GM18909 (cell line): ENCODE measurements around the gene DBP.

Experiments used
- ATAC-seq: cut with Tn5 transposase; IDR thresholded peaks from one replicate; pipeline ENCODE4 v1.9.1; 2021; ENCODE audit warnings: mild to moderate bottlenecking; ENCODE audit not compliant: unreplicated experiment, poor library complexity

Gene DBP

DNA sequence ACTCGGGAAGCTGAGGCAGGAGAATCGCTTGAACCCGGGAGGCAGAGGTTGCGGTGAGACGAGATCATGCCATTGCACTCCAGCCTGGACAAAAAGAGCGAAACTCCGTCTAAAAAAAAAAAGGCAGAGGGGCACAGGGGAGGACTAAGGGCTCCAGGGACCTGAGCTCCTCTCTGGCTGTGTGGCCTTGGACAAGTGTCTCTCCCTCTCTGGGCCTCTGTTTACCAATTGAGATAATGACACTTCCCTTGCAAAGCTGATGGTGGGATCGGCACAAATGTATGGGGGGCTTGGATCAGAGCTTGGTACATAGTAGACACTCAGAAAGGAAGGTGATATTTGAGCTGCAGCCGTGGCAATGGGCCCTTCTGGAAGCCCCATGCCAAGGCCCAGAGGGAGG is 42.0 kb downstream of the DBP start:
- ATAC-seq: no peak

DNA sequence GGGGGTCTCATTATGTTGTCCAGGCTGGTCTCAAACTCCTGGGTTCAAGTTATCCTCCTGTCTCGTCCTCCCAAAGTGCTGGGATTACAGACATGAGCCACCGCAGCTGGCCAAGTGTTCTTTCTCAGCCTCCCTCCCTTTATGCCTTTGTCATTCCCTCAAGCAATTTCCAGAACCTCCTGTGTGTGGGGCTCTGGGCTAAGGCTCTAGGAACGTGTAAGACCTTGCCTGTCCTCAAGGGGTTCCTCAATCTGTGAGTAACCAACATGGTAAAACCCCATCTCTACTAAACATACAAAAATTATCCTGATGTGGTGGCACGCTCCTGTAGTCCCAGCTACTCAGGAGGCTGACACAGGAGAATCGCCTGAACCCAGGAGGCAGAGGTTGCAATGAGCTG is 46.2 kb downstream of the DBP start:
- ATAC-seq: no peak

- no peak for ATAC-seq
These were observed 48.3 kb downstream of the DBP start for GRCh38 chr19:48588670-48589401.

- no peak for ATAC-seq
These were observed 49.8 kb downstream of the DBP start for GRCh38 chr19:48587387-48587786.

GRCh38 chr19:48582168-48582567 is 55.0 kb downstream of the DBP start:
- ATAC-seq: no peak
